Left lung (tissue), 10 donors: Measurements from ENCODE around the gene PATE3. TPM values are rescaled to one million over a fixed set of nuclear protein-coding genes. Genes with fewer than 3 reads are reported as not detected.

ENCODE experiments used
- ATAC-seq: fragments of 200-7000 bp; cut with Tn5 transposase; one replicate; pipeline ENCODE4 v1.9.1; 2020; ENCODE audit warnings: moderate library complexity
- DNase-seq, 4 donors: peaks; one replicate each; pipeline ENCODE4 v3.0.0-alpha.2; 2013 to 2020
- H3K27ac ChIP-seq, 2 donors: fragments of 200-600 bp; sonication (generic) in 1 of 2; one replicate each; pipeline versions ENCODE4 v1.5.0 to v1.8.0; 2020 to 2021
- H3K27me3 ChIP-seq, 2 donors: fragments of 200-600 bp; sonication (generic) in 1 of 2; one replicate each; pipeline versions ENCODE4 v1.5.0 to v1.8.0; 2020 to 2021
- H3K36me3 ChIP-seq, 2 donors: fragments of 200-600 bp; sonication (generic) in 1 of 2; one replicate each; pipeline versions ENCODE4 v1.5.0 to v1.8.0; 2020 to 2021
- H3K4me1 ChIP-seq, 2 donors: fragments of 200-600 bp; one replicate each; pipeline ENCODE4 v1.8.0; 2021
- H3K4me3 ChIP-seq, 2 donors: fragments of 200-600 bp; sonication (generic) in 1 of 2; one replicate each; pipeline versions ENCODE4 v1.5.0 to v1.8.0; 2020 to 2021; ENCODE audit warnings: mild to moderate bottlenecking in 1 of 2
- H3K9me3 ChIP-seq, 2 donors: fragments of 200-600 bp; sonication (generic) in 1 of 2; one replicate each; pipeline versions ENCODE4 v1.5.0 to v1.8.0; 2020 to 2021
- intact Hi-C, 2 donors: fragments of 100-400 bp; cut with DNase I; formaldehyde crosslinking; loops; one replicate each; pipeline versions ENCODE4 v1.11.2 to v1.14.2; 2022
- polyA plus RNA-seq, 6 donors: library from polyadenylated mRNA; unstranded; fragments of 120-200 nt; gene quantifications; one replicate each; pipeline ENCODE4 v1.2.1, GENCODE V29; 2013; ENCODE audit not compliant: insufficient read length in 6 of 6
- total RNA-seq, 2 donors: library from RNA; stranded (reverse); fragmentation: NEBNext Ultra II Directional; extraction: Animal tissue kit (Norgen Biotek cat#: 25700); gene quantifications; one replicate each; pipeline ENCODE4 v1.2.1, GENCODE V29; 2021
- TF ChIP-seq, protein P1 (sequence below), 2 donors: fragments of 200-600 bp; sonication (generic) in 1 of 2; IDR thresholded peaks; one replicate each; pipeline versions ENCODE4 v1.5.0 to v1.8.0; 2021; ENCODE audit warnings: antibody characterized with exemption in 2 of 2
- donor health status: DM: no; HTN: yes; CAD: no.
- donor health status: DM: no; HTN: no; CAD: no.

Gene PATE3
- total and polyA plus RNA-seq, 8 donors = not detected

- Histone ChIP-seq H3K27me3 (no peaks in the 10 kb centered on the region), H3K4me3 (no peak overlapping the region), H3K27ac (no peak overlapping the region), H3K4me1 (no peaks in the 10 kb centered on the region), H3K36me3 (no peaks in the 10 kb centered on the region), H3K9me3 (peaks cover 0 to 15% of the 10 kb centered on the region in 2 donors)
- TF ChIP-seq, protein P1, sequence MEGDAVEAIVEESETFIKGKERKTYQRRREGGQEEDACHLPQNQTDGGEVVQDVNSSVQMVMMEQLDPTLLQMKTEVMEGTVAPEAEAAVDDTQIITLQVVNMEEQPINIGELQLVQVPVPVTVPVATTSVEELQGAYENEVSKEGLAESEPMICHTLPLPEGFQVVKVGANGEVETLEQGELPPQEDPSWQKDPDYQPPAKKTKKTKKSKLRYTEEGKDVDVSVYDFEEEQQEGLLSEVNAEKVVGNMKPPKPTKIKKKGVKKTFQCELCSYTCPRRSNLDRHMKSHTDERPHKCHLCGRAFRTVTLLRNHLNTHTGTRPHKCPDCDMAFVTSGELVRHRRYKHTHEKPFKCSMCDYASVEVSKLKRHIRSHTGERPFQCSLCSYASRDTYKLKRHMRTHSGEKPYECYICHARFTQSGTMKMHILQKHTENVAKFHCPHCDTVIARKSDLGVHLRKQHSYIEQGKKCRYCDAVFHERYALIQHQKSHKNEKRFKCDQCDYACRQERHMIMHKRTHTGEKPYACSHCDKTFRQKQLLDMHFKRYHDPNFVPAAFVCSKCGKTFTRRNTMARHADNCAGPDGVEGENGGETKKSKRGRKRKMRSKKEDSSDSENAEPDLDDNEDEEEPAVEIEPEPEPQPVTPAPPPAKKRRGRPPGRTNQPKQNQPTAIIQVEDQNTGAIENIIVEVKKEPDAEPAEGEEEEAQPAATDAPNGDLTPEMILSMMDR (IDR thresholded peaks at IDR 0.05) = no peak
- ATAC-seq = no peak
- DNase-seq = no peak
- intact Hi-C loops = no loop called here
These were observed 20.0 kb downstream of the PATE3 start for GRCh38 chr11:125807909-125808308.

DNA sequence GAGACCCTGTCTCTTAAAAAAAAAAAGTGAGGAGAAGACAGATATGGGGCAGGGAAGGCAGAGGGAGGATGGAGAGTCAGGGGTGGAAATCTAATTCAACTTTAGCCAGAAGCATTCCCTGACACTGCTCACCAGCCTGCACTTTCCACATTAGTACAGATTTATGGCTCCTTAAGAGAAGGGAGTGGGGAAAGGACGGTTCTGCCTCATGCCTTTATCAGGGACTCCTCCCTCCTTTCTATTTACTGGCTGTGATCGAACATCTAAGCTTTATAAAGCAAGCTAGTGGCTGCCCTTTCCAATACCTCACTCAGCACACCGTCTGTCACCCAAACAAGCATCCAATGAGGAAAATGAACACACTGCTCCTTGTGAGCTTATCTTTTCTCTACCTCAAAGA lies 45.1 kb downstream of the PATE3 start, which contains the start of gene PATE4:
Gene PATE4 (plus strand): TSS at position 301 of the 400 bp plus-strand sequence. CDS start 44 bp downstream, at position 345.
- DNase-seq = no peak
- no peak for ATAC-seq
- TF ChIP-seq, protein P1 (IDR thresholded peaks at IDR 0.05) = no peak
- Histone ChIP-seq H3K27me3 (no peaks in the 10 kb centered on the region), H3K4me3 (no peak within 1 kb of the TSS), H3K4me1 (no peaks in the 10 kb centered on the region), H3K36me3 (no peaks in the 10 kb centered on the region), H3K9me3 (no peaks in the 10 kb centered on the region), H3K27ac (no peak within 1 kb of the TSS)
- intact Hi-C loops = no loop called here

GRCh38 chr11:125835748-125836147 lies 47.8 kb downstream of the PATE3 start:
- DNase-seq = no peak
- ATAC-seq = no peak
- Histone ChIP-seq H3K4me3 (no peak overlapping the region), H3K36me3 (no peaks in the 10 kb centered on the region), H3K27me3 (no peaks in the 10 kb centered on the region), H3K4me1 (no peaks in the 10 kb centered on the region), H3K27ac (no peak overlapping the region), H3K9me3 (no peaks in the 10 kb centered on the region)
- TF ChIP-seq, protein P1 (IDR thresholded peaks at IDR 0.05) = no peak
- intact Hi-C loops = no loop called here

Other genes with a start within 250 kb of the PATE3 start
- 10 to 100 TPM; 89.0 to 92.9 TPM for gene EI24, start 218.7 kb upstream of the PATE3 start, total RNA-seq
- 100 to 1,000 TPM in 5 of 6 donors, 10 to 100 TPM in 1; 99.9 to 119 (median 111) TPM for gene EI24, start 218.7 kb upstream of the PATE3 start, polyA plus RNA-seq
- gene STT3A, start 195.3 kb upstream of the PATE3 start, total RNA-seq = 100 to 1,000 TPM; 153 to 200 TPM
- 100 to 1,000 TPM; 153 to 210 (median 192) TPM for gene STT3A, start 195.3 kb upstream of the PATE3 start, polyA plus RNA-seq
- gene CHEK1, start 163.0 kb upstream of the PATE3 start, total RNA-seq = 10 to 100 TPM; 14.4 to 18.2 TPM
- gene CHEK1, start 163.0 kb upstream of the PATE3 start, polyA plus RNA-seq = 10 to 100 TPM; 18.0 to 31.4 (median 21.3) TPM
- gene ACRV1, start 107.3 kb upstream of the PATE3 start, total RNA-seq = not detected
- gene ACRV1, start 107.3 kb upstream of the PATE3 start, polyA plus RNA-seq = 1 to 10 TPM in 2 of 6 donors, under 1 TPM in 4; 0.84 to 1.5 (median 0.96) TPM
- not detected for gene PATE1, start 41.8 kb upstream of the PATE3 start, total RNA-seq
- not detected for gene PATE1, start 41.8 kb upstream of the PATE3 start, polyA plus RNA-seq
- gene PATE2, start 9.3 kb upstream of the PATE3 start, total RNA-seq = not detected
- gene PATE2, start 9.3 kb upstream of the PATE3 start, polyA plus RNA-seq = under 1 TPM in 2 of 6 donors, not detected in 4; 0.07 to 0.10 TPM
- not detected for gene PATE4, start 45.2 kb downstream of the PATE3 start, total RNA-seq
- under 1 TPM in 4 of 6 donors, not detected in 2; 0.17 to 0.24 (median 0.22) TPM for gene PATE4, start 45.2 kb downstream of the PATE3 start, polyA plus RNA-seq
- 1 to 10 TPM; 3.4 to 4.9 TPM for gene HYLS1, start 99.5 kb downstream of the PATE3 start, total RNA-seq
- gene HYLS1, start 99.5 kb downstream of the PATE3 start, polyA plus RNA-seq = 10 to 100 TPM in 4 of 6 donors, 1 to 10 TPM in 2; 8.9 to 14.4 (median 10.1) TPM
- 10 to 100 TPM in 1 of 2 donors, 1 to 10 TPM in 1; 8.7 to 12.6 TPM for gene PUS3, start 115.1 kb downstream of the PATE3 start, total RNA-seq
- 10 to 100 TPM; 13.5 to 19.1 (median 17.1) TPM for gene PUS3, start 115.1 kb downstream of the PATE3 start, polyA plus RNA-seq
- under 1 TPM in 1 of 2 donors, not detected in 1; 0.47 TPM for gene DDX25, start 116.4 kb downstream of the PATE3 start, total RNA-seq
- gene DDX25, start 116.4 kb downstream of the PATE3 start, polyA plus RNA-seq = 1 to 10 TPM; 1.1 to 2.5 (median 2.0) TPM
- under 1 TPM in 1 of 2 donors, not detected in 1; 0.21 TPM for gene VSIG10L2, start 157.9 kb downstream of the PATE3 start, total RNA-seq
- under 1 TPM in 2 of 6 donors, not detected in 4; 0.03 to 0.20 TPM for gene VSIG10L2, start 157.9 kb downstream of the PATE3 start, polyA plus RNA-seq